ACC112 (cell line): Measurements from ENCODE around the gene LPCAT3.

ENCODE experiments used
- H2AFZ ChIP-seq: fragments of 200-600 bp; sonication (generic); one replicate; pipeline ENCODE4 v1.6.0; 2017; ENCODE audit warnings: antibody characterized with exemption, low read length; ENCODE audit not compliant: unreplicated experiment
- H3K27ac ChIP-seq: fragments of 200-600 bp; sonication (generic); 2 replicates; pipeline ENCODE4 v1.5.1; 2014; ENCODE audit warnings: low read depth, mild to moderate bottlenecking, antibody characterized with exemption, low read length, moderate library complexity
- H3K27me3 ChIP-seq: fragments of 200-600 bp; sonication (generic); 2 replicates; pipeline ENCODE4 v1.6.1; 2014; ENCODE audit warnings: mild to moderate bottlenecking, antibody characterized with exemption, low read length, moderate library complexity, mixed read lengths; ENCODE audit not compliant: insufficient read depth
- H3K36me3 ChIP-seq: fragments of 200-600 bp; sonication (generic); 2 replicates; pipeline ENCODE4 v1.6.1; 2016; ENCODE audit warnings: mild to moderate bottlenecking, antibody characterized with exemption, low read length, moderate library complexity, mixed read lengths; ENCODE audit not compliant: insufficient read depth
- H3K4me1 ChIP-seq: fragments of 200-600 bp; sonication (generic); one replicate; pipeline ENCODE4 v1.6.1; 2016; ENCODE audit warnings: low read length, mixed read lengths; ENCODE audit not compliant: insufficient read depth, unreplicated experiment, control insufficient read depth
- H3K4me3 ChIP-seq: fragments of 200-600 bp; sonication (generic); 2 replicates; pipeline ENCODE4 v1.5.1; 2014; ENCODE audit warnings: mild to moderate bottlenecking, low read depth, low read length
- H3K79me2 ChIP-seq: fragments of 200-600 bp; sonication (generic); one replicate; pipeline ENCODE4 v1.6.0; 2016; ENCODE audit warnings: low read length; ENCODE audit not compliant: control insufficient read depth, unreplicated experiment, insufficient read depth

LPCAT3 gene

GRCh38 chr12:6959058-6959804 is 59.0 kb downstream of the LPCAT3 start:
- H3K4me1 ChIP-seq = peaks cover 19% of the 10 kb centered on the region
- no peaks in the 10 kb centered on the region for H3K79me2 ChIP-seq
- H3K4me3 ChIP-seq = no peak overlapping the region
- no peak overlapping the region for H3K27ac ChIP-seq
- H3K36me3 ChIP-seq = no peaks in the 10 kb centered on the region
- no peak overlapping the region for H2AFZ ChIP-seq
- H3K27me3 ChIP-seq = no peaks in the 10 kb centered on the region

- H3K4me3 ChIP-seq = no peak overlapping the region
- no peak overlapping the region for H2AFZ ChIP-seq
- no peaks in the 10 kb centered on the region for H3K36me3 ChIP-seq
- H3K27me3 ChIP-seq = no peaks in the 10 kb centered on the region
- H3K4me1 ChIP-seq = peaks cover 19% of the 10 kb centered on the region
- no peaks in the 10 kb centered on the region for H3K79me2 ChIP-seq
- H3K27ac ChIP-seq = no peak overlapping the region
Measured at GRCh38 chr12:6958609-6959057, 59.6 kb downstream of the LPCAT3 start.

- Histone ChIP-seq H3K4me1 (peaks cover 19% of the 10 kb centered on the region), H3K4me3 (no peak overlapping the region), H3K27me3 (no peaks in the 10 kb centered on the region), H3K27ac (no peak overlapping the region), H2AFZ (no peak overlapping the region), H3K79me2 (no peaks in the 10 kb centered on the region), H3K36me3 (no peaks in the 10 kb centered on the region)
Measured at GRCh38 chr12:6957741-6958608, 60.3 kb downstream of the LPCAT3 start.

DNA sequence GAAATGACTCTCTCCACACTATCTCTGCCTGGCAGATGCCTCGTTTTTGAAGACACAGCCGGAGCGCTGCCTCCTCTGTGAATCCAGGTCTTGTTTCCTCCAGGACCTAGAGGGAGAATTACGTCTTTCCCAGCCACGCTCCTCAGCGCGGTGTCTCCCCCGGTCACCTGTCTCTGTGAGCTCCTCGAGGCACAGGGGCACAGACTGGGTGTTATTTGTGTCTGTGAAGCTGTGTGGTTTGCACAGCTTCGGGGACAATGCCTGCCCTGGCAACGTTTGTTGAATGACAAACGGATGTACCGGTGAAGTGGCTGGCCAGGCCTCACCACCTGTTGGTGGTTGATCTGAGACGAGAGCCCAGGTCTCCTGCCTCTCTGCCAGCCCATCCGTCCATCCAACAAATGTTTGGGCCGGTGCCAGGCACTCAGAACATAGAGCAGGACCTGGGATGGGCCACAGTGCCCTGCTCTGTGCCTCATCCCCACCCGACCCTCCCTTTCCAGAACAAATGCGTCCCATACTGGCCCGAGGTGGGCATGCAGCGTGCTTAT is 61.0 kb downstream of the LPCAT3 start:
- H3K79me2 ChIP-seq = no peaks in the 10 kb centered on the region
- no peaks in the 10 kb centered on the region for H3K36me3 ChIP-seq
- H3K4me3 ChIP-seq = no peak overlapping the region
- no peaks in the 10 kb centered on the region for H3K27me3 ChIP-seq
- H3K4me1 ChIP-seq = peaks cover 14% of the 10 kb centered on the region
- no peak overlapping the region for H3K27ac ChIP-seq
- no peak overlapping the region for H2AFZ ChIP-seq

DNA sequence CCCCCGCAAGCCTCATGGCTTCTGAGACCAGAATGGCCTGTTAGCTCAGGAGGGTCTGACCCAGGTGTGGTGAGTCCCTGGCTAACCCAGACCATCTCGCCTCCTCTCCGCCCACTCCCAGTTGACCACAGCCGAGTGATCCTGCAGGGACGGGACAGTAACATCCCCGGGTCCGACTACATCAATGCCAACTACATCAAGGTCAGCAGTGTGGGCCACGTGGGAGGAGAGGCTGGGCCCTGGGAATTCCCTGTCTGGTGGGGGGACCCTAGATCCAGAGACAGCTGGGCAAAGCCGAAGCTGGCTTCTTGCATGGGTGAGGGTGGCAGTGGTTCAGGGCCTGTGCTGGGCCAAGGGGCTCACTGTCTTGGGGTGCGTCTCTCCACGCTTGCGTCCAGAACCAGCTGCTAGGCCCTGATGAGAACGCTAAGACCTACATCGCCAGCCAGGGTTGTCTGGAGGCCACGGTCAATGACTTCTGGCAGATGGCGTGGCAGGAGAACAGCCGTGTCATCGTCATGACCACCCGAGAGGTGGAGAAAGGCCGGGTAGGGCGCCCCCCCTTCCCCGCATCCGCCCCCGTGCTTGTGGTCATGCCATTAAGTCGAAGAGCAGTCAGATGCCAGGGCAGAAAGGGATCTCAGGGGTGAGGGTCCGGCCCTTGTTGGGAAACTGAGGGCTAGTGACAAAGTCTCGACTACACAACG is 62.1 kb downstream of the LPCAT3 start:
- Histone ChIP-seq H3K27ac (no peak overlapping the region), H3K79me2 (no peaks in the 10 kb centered on the region), H3K27me3 (no peaks in the 10 kb centered on the region), H2AFZ (no peak overlapping the region), H3K4me3 (no peak overlapping the region), H3K4me1 (peaks cover 4% of the 10 kb centered on the region), H3K36me3 (no peaks in the 10 kb centered on the region)

DNA sequence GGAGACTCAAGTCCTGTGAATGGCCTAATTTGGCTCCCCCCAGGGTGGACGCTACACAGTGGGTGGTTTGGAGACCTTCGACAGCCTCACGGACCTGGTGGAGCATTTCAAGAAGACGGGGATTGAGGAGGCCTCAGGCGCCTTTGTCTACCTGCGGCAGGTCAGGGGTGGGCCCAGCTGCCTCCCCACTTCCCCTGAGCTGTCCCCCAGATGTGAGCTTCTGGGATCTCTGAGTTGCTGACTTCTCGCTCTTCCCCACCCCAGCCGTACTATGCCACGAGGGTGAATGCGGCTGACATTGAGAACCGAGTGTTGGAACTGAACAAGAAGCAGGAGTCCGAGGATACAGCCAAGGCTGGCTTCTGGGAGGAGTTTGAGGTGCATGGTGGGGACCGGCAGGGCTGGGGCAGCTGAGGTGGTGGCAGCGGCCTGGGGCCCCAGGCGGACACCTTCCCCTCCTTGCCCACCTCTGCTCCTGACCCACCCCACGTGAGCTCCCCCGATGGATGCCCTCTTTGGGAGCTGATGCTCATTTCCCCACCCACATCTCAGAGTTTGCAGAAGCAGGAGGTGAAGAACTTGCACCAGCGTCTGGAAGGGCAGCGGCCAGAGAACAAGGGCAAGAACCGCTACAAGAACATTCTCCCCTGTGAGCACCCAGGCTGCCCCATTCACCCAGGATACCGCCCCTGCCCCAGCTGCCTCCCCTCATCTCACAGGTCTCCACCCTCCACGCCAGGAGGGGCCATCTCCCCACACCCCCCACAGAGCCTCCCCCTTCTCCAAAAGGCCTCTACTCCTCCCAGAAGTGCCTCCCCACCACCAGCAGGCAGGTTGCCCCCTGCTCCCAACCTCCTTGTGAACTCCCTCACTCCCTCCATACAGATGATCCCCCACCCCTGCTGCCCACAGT is 62.9 kb downstream of the LPCAT3 start:
- no peaks in the 10 kb centered on the region for H3K79me2 ChIP-seq
- no peaks in the 10 kb centered on the region for H3K4me1 ChIP-seq
- no peak overlapping the region for H3K4me3 ChIP-seq
- no peaks in the 10 kb centered on the region for H3K36me3 ChIP-seq
- no peaks in the 10 kb centered on the region for H3K27me3 ChIP-seq
- H3K27ac ChIP-seq = no peak overlapping the region
- no peak overlapping the region for H2AFZ ChIP-seq

- Histone ChIP-seq H3K4me1 (no peaks in the 10 kb centered on the region), H3K79me2 (no peaks in the 10 kb centered on the region), H3K36me3 (no peaks in the 10 kb centered on the region), H3K27ac (no peak overlapping the region), H3K4me3 (no peak overlapping the region), H2AFZ (no peak overlapping the region), H3K27me3 (no peaks in the 10 kb centered on the region)
Measured at GRCh38 chr12:6954316-6955107, 63.8 kb downstream of the LPCAT3 start.

GRCh38 chr12:6953442-6954315 is 64.6 kb downstream of the LPCAT3 start:
- Histone ChIP-seq H3K4me3 (no peak overlapping the region), H3K79me2 (no peaks in the 10 kb centered on the region), H3K36me3 (no peaks in the 10 kb centered on the region), H3K27ac (no peak overlapping the region), H3K27me3 (no peaks in the 10 kb centered on the region), H2AFZ (no peak overlapping the region), H3K4me1 (no peaks in the 10 kb centered on the region)
